Colonic mucosa (tissue), 4 donors: ENCODE measurements around the gene PPM1N. TPM values are rescaled to one million over a fixed set of nuclear protein-coding genes. Genes with fewer than 3 reads are reported as not detected.

Experiments used
- DNase-seq: peaks from one replicate; pipeline ENCODE4 v3.0.0-alpha.2; 2020
- H3K27ac ChIP-seq: fragments of 200-600 bp; one replicate; pipeline ENCODE4 v1.8.0; 2021
- H3K27me3 ChIP-seq: fragments of 200-600 bp; one replicate; pipeline ENCODE4 v1.8.0; 2021
- H3K36me3 ChIP-seq: fragments of 200-600 bp; one replicate; pipeline ENCODE4 v1.8.0; 2021
- H3K4me1 ChIP-seq: fragments of 200-600 bp; one replicate; pipeline ENCODE4 v1.8.0; 2021; ENCODE audit warnings: mild to moderate bottlenecking
- H3K4me3 ChIP-seq: fragments of 200-600 bp; one replicate; pipeline ENCODE4 v1.8.0; 2021
- H3K9ac ChIP-seq, 2 donors: one replicate each; pipeline ENCODE4 v1.7.0; 2013; ENCODE audit warnings: control low read depth in 2 of 2, low read depth in 2 of 2, low read length in 2 of 2
- H3K9me3 ChIP-seq: fragments of 200-600 bp; one replicate; pipeline ENCODE4 v1.8.0; 2021
- CTCF ChIP-seq: fragments of 200-600 bp; IDR thresholded peaks from one replicate; pipeline ENCODE4 v1.8.0; 2022; ENCODE audit warnings: antibody characterized with exemption, mild to moderate bottlenecking
- intact Hi-C: fragments of 100-400 bp; cut with DNase I; formaldehyde crosslinking; loops from one replicate; pipeline ENCODE4 v1.14.1; 2022
- total RNA-seq, 2 donors: library from RNA; stranded (reverse); fragmentation: NEBNext Ultra II Directional in 1 of 2; extraction: Animal tissue kit (Norgen Biotek cat#: 25700) in 1 of 2; gene quantifications; one replicate each; pipeline ENCODE4 v1.2.1, GENCODE V29; 2021
- donor health status: healthy.
- donor health status: DM: no; HTN: no; CAD: no.
- donor health status: DM: no; HTN: no; CAD: no.

PPM1N gene
- total RNA-seq, 2 donors from 2014 or later = 0.67 to 1.7 TPM

DNA sequence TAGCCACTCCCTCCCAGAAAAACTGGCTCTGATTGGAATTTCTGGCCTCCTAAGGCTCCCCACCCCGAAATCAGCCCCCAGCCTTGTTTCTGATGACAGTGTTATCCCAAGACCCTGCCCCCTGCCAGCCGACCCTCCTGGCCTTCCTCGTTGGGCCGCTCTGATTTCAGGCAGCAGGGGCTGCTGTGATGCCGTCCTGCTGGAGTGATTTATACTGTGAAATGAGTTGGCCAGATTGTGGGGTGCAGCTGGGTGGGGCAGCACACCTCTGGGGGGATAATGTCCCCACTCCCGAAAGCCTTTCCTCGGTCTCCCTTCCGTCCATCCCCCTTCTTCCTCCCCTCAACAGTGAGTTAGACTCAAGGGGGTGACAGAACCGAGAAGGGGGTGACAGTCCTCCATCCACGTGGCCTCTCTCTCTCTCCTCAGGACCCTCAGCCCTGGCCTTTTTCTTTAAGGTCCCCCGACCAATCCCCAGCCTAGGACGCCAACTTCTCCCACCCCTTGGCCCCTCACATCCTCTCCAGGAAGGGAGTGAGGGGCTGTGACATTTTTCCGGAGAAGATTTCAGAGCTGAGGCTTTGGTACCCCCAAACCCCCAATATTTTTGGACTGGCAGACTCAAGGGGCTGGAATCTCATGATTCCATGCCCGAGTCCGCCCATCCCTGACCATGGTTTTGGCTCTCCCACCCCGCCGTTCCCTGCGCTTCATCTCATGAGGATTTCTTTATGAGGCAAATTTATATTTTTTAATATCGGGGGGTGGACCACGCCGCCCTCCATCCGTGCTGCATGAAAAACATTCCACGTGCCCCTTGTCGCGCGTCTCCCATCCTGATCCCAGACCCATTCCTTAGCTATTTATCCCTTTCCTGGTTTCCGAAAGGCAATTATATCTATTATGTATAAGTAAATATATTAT is 24.3 kb upstream of the PPM1N start:
- Histone ChIP-seq H3K4me1 (peaks cover 11% of the 10 kb centered on the region), H3K36me3 (no peaks in the 10 kb centered on the region), H3K4me3 (no peak overlapping the region), H3K27me3 (no peaks in the 10 kb centered on the region), H3K9ac (no peak overlapping the region), H3K27ac (no peak overlapping the region), H3K9me3 (no peaks in the 10 kb centered on the region)
- TF ChIP-seq CTCF = no peak
- no peak for DNase-seq
- intact Hi-C loops = no loop called here

- intact Hi-C loops = no loop called here
- Histone ChIP-seq H3K4me1 (peaks cover 10% of the 10 kb centered on the region), H3K27me3 (no peaks in the 10 kb centered on the region), H3K9me3 (no peaks in the 10 kb centered on the region), H3K4me3 (no peak overlapping the region), H3K9ac (no peak overlapping the region), H3K27ac (no peak overlapping the region), H3K36me3 (no peaks in the 10 kb centered on the region)
- DNase-seq = no peak
- no peak for TF ChIP-seq CTCF
These were observed 23.4 kb upstream of the PPM1N start for GRCh38 chr19:45474606-45475521.

- no peak for DNase-seq
- H3K9me3 ChIP-seq = no peaks in the 10 kb centered on the region
- H3K27ac ChIP-seq = no peak overlapping the region
- H3K4me3 ChIP-seq = no peak overlapping the region
- no peak overlapping the region for H3K9ac ChIP-seq
- peaks cover 4% of the 10 kb centered on the region for H3K4me1 ChIP-seq
- H3K27me3 ChIP-seq = no peaks in the 10 kb centered on the region
- H3K36me3 ChIP-seq = no peaks in the 10 kb centered on the region
- intact Hi-C loops = no loop called here
- TF ChIP-seq CTCF = no peak
These were observed 22.5 kb upstream of the PPM1N start for GRCh38 chr19:45475537-45476291.

- H3K27me3 ChIP-seq = no peaks in the 10 kb centered on the region
- DNase-seq = no peak
- intact Hi-C loops = no loop called here
These were observed 21.9 kb upstream of the PPM1N start for GRCh38 chr19:45476304-45476703.

More at GRCh38 chr19:45476304-45476703, 21.9 kb upstream of the PPM1N start:
- no peak for TF ChIP-seq CTCF
- no peak overlapping the region for H3K27ac ChIP-seq
- H3K4me1 ChIP-seq = peaks cover 4% of the 10 kb centered on the region
- no peaks in the 10 kb centered on the region for H3K36me3 ChIP-seq
- no peaks in the 10 kb centered on the region for H3K9me3 ChIP-seq
- no peak overlapping the region for H3K4me3 ChIP-seq
- no peak overlapping the region for H3K9ac ChIP-seq
